Endothelial cell of umbilical vein (primary cell): ENCODE data around the gene GPR25. TPM values are rescaled to one million over a fixed set of nuclear protein-coding genes. Genes with fewer than 3 reads are reported as not detected.

Experiments used
- BruUV-seq: library from RNA; stranded (reverse); fragments of 400-500 nt; replicated peaks from 2 replicates; lab custom pipeline; 2021; lab: Mats Ljungman, UMichigan
- CTCF ChIA-PET: fragments of 300-600, 350-600 bp; sonication (Branson Sonifier 250); formaldehyde crosslinking; loops from one replicate; lab custom pipeline; 2021; ENCODE audit warnings: antibody characterized with exemption, inconsistent platforms; lab: Charles Lee
- POLR2A ChIA-PET: fragments of 300-600, 350-600 bp; sonication (Branson Sonifier 250); formaldehyde crosslinking; loops from one replicate; lab custom pipeline; 2021; ENCODE audit warnings: antibody characterized with exemption, inconsistent platforms; lab: Charles Lee
- DNase-seq: peaks from one replicate; pipeline ENCODE4 v3.0.0-alpha.2; 2011; ENCODE audit warnings: low read depth, low spot score
- FAIRE-seq: peaks from 2 replicates; lab custom pipeline; 2011; peaks lifted over from hg19 to GRCh38; lab: Jason Lieb, UNC
- H2AFZ ChIP-seq: 2 replicates; pipeline ENCODE4 v1.6.0; 2012; ENCODE audit warnings: low read depth, low read length, control low read depth, inconsistent platforms
- H3K27ac ChIP-seq: 2 replicates; pipeline ENCODE4 v1.5.1; 2011; ENCODE audit warnings: low read depth, mild to moderate bottlenecking, control low read depth, low read length, moderate library complexity; ENCODE audit not compliant: insufficient read depth
- H3K27me3 ChIP-seq, 2 experiments: 2 replicates each; pipeline versions ENCODE4 v1.6.0 to v1.6.1; 2011; ENCODE audit warnings: low read length in 2 of 2, mixed read lengths in 1 of 2; ENCODE audit not compliant: control insufficient read depth in 2 of 2, insufficient read depth in 2 of 2
- H3K36me3 ChIP-seq, 2 experiments: 2 replicates in 1 of 2; 3 replicates in 1 of 2; pipeline ENCODE4 v1.5.1; 2011; ENCODE audit warnings: low read length in 2 of 2, mild to moderate bottlenecking in 1 of 2, moderate library complexity in 1 of 2; ENCODE audit not compliant: control insufficient read depth in 2 of 2, insufficient read depth in 2 of 2; ENCODE audit errors: extremely low read depth in 1 of 2
- H3K4me1 ChIP-seq: 3 replicates; pipeline ENCODE4 v1.5.1; 2011; ENCODE audit warnings: mild to moderate bottlenecking, low read length; ENCODE audit not compliant: control insufficient read depth, insufficient read depth; ENCODE audit errors: extremely low read depth
- H3K4me2 ChIP-seq: 2 replicates; pipeline ENCODE4 v1.6.1; 2011; ENCODE audit warnings: low read length, control low read depth, mixed read lengths; ENCODE audit not compliant: insufficient read depth
- H3K4me3 ChIP-seq, 3 experiments: fragments of 200-600 bp in 1 of 3; sonication (generic), shearing (Covaris generic) in 1 of 3; replicated peaks in 1 of 3; 2 replicates each; pipeline ENCODE4 v1.5.1; 2011 to 2016; ENCODE audit warnings: control low read depth in 3 of 3, low read length in 3 of 3, mild to moderate bottlenecking in 2 of 3, inconsistent platforms in 1 of 3, low read depth in 1 of 3, moderate library complexity in 1 of 3; ENCODE audit not compliant: insufficient read depth in 1 of 3
- H3K79me2 ChIP-seq: 2 replicates; pipeline ENCODE4 v1.6.0; 2012; ENCODE audit warnings: low read length, inconsistent platforms; ENCODE audit not compliant: control insufficient read depth, insufficient read depth
- H3K9ac ChIP-seq: replicated peaks from 2 replicates; pipeline ENCODE3; 2011; ENCODE audit warnings: low read length, control low read depth; ENCODE audit not compliant: insufficient read depth; ENCODE audit errors: extremely low read depth
- H3K9me1 ChIP-seq: replicated peaks from 3 replicates; pipeline ENCODE4 v1.6.0; 2011; ENCODE audit warnings: mild to moderate bottlenecking, low read length; ENCODE audit not compliant: control insufficient read depth, insufficient read depth; ENCODE audit errors: extremely low read depth
- H3K9me3 ChIP-seq: replicated peaks from 2 replicates; pipeline ENCODE4 v1.5.1; 2012; ENCODE audit warnings: low read length, inconsistent platforms; ENCODE audit not compliant: control insufficient read depth, insufficient read depth
- H4K20me1 ChIP-seq: replicated peaks from 2 replicates; pipeline ENCODE3; 2011; ENCODE audit warnings: mild to moderate bottlenecking, low read length; ENCODE audit not compliant: control insufficient read depth, insufficient read depth; ENCODE audit errors: extremely low read depth
- CTCF ChIP-seq, 2 donors: IDR thresholded peaks; 1 replicate in 1 of 2; 2 replicates in 1 of 2; pipeline ENCODE4 v1.5.1; 2011; ENCODE audit warnings: low read length in 2 of 2, mild to moderate bottlenecking in 2 of 2, moderate library complexity in 2 of 2, control low read depth in 1 of 2, inconsistent platforms in 1 of 2, low read depth in 1 of 2; ENCODE audit not compliant: insufficient read depth in 1 of 2; ENCODE audit errors: extremely low read depth in 1 of 2
- JUN ChIP-seq: IDR thresholded peaks from 2 replicates; pipeline ENCODE4 v1.6.1; 2011; ENCODE audit warnings: borderline replicate concordance, low read depth; ENCODE audit not compliant: insufficient read length, insufficient read depth
- dilution Hi-C: fragments of 300-500 bp; cut with MboI; formaldehyde crosslinking; loops from one replicate; pipeline ENCODE4 v1.15.0; 2019; ENCODE audit warnings: low sequenced_read_pairs; ENCODE audit not compliant: extremely low pct_ligation_motif_present
- intact Hi-C: fragments of 100-400 bp; cut with micrococcal nuclease; formaldehyde crosslinking; loops from one replicate; pipeline ENCODE4 v1.10.0; 2022
- polyA plus RNA-seq, 4 experiments: library from polyadenylated mRNA; depleted of rRNA in 3 of 4; stranded (reverse) in 3 of 4; unstranded in 1 of 4; fragments of >200 nt; gene quantifications; 2 replicates each; pipeline versions ENCODE4 v1.2.1 to v1.2.3, GENCODE V29; 2011 to 2012; ENCODE audit warnings: missing spikeins in 1 of 4
- total RNA-seq: library from RNA; stranded (reverse); gene quantifications from 2 replicates; pipeline ENCODE4 v1.2.3, GENCODE V29; 2021

Gene GPR25
- total and polyA plus RNA-seq, 2 donors (not counting 3 experiments of a cell fraction or from before 2014, with no cell fraction given) = not detected

DNA sequence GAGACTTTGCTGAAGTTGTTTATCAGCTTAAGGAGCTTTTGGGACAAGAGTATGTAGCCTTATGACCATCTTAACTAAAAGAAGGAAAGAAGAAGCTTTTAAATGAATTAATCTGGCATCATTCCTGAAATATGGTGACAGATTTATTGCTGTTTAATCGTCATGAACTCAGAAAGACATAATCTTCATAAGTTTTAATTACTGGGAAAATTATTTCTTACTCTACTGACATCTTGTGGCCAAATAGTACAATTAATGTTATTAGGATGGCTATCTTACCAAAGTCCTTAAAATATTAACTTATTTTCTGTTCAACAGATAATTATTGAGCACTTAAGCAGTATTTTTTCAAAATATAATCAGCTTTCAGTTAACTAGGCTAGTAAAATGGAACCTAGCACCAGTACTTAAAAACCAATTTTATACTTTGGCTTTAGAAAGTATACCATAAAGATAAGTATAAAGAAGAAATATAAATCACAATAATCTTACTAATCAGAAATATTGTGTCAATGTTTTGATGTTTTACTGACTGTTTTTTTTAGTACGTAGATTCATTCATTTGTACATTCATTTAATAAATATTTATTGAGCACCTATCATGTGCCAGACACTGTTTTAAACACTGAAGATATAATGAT lies 34.7 kb upstream of the GPR25 start:
- Histone ChIP-seq H3K27me3 (no peaks in the 10 kb centered on the region), H3K4me2 (no peak overlapping the region), H3K9me1 (no peaks in the 10 kb centered on the region), H4K20me1 (no peaks in the 10 kb centered on the region), H3K4me3 (no peak overlapping the region), H3K9me3 (no peaks in the 10 kb centered on the region), H3K79me2 (peaks cover 18% of the 10 kb centered on the region), H3K36me3 (peaks cover 0 to 2% of the 10 kb centered on the region in 2 experiments), H2AFZ (no peak overlapping the region), H3K4me1 (no peaks in the 10 kb centered on the region), H3K9ac (no peak overlapping the region), H3K27ac (no peak overlapping the region)
- peak; percentile 60 for DNase-seq
- POLR2A ChIA-PET = no interaction called here
- no peak for FAIRE-seq
- no TSS peak for BruUV-seq
- TF ChIP-seq JUN (no peak), CTCF (IDR thresholded peaks at IDR 0.05; ENCODE audit: extremely low read depth in 1 of 2, insufficient read depth in 1 of 2, low read depth in 1 of 2, low read length in 2 of 2) (peak; percentile 11 to 16)
- CTCF ChIA-PET = interaction anchor here (0.6 to 5.1 kb wide), 8 partner anchors 8 to 280 kb away, joined by 3 to 65 read pairs (median 4); no protein-coding TSS in a partner anchor
- dilution Hi-C loops (no loop called here), intact Hi-C loops (loop anchor here (1.0 to 2.0 kb wide), 2 partner anchors 216 to 279 kb away; no protein-coding TSS in a partner anchor)
